IMR-90 (cell line): ENCODE data around the gene CYB5R2. TPM values are rescaled to one million over a fixed set of nuclear protein-coding genes. Genes with fewer than 3 reads are reported as not detected.
A peak's percentile ranks its signal among the peaks of the same experiment; 100 is the strongest.

ENCODE experiments used
- ATAC-seq: fragments of 200-7000 bp; cut with Tn5 transposase; 2 replicates; pipeline ENCODE4 v1.9.1; 2020; ENCODE audit warnings: low read depth, mild to moderate bottlenecking, moderate library complexity
- Bru-seq: library from RNA; stranded (reverse); fragments of 400-500 nt; gene quantifications from one replicate; lab custom pipeline; 2021; lab: Mats Ljungman, UMichigan
- BruChase-seq, 2 experiments: library from RNA; stranded (reverse); fragments of 400-500 nt; gene quantifications; one replicate each; lab custom pipeline; 2021; lab: Mats Ljungman, UMichigan
- BruUV-seq: library from RNA; stranded (reverse); fragments of 400-500 nt; replicated peaks from 2 replicates; lab custom pipeline; 2021; lab: Mats Ljungman, UMichigan
- CTCF ChIA-PET: fragments of 300-600 bp; formaldehyde crosslinking; extraction: SDS; loops from one replicate; lab custom pipeline; 2021; ENCODE audit warnings: antibody characterized with exemption; lab: Yijun Ruan, JAX
- POLR2A ChIA-PET: fragments of 300-600 bp; sonication (Branson Sonifier 250); formaldehyde crosslinking; loops from one replicate; lab custom pipeline; 2022; ENCODE audit warnings: antibody characterized with exemption; ENCODE audit not compliant: unreplicated experiment; lab: Charles Lee
- DNase-seq: peaks from one replicate; pipeline ENCODE4 v3.0.0; 2013
- H2AFZ ChIP-seq: replicated peaks from 2 replicates; pipeline ENCODE3; 2013; ENCODE audit warnings: low read length, mild to moderate bottlenecking; ENCODE audit not compliant: poor library complexity
- H2AK5ac ChIP-seq: 2 replicates; pipeline ENCODE4 v1.6.1; 2013; ENCODE audit warnings: low read depth, low read length, inconsistent platforms
- H2AK9ac ChIP-seq: replicated peaks from 2 replicates; pipeline ENCODE3; 2013; ENCODE audit warnings: mild to moderate bottlenecking, low read depth, low read length, moderate library complexity; ENCODE audit not compliant: poor library complexity
- H2BK120ac ChIP-seq: 2 replicates; pipeline ENCODE4 v1.6.1; 2013; ENCODE audit warnings: low read depth, low read length, inconsistent platforms
- H2BK15ac ChIP-seq: 3 replicates; pipeline ENCODE4 v1.6.1; 2013; ENCODE audit warnings: low read depth, low read length, inconsistent platforms
- H2BK20ac ChIP-seq: 2 replicates; pipeline ENCODE4 v1.6.1; 2013; ENCODE audit warnings: low read depth, mild to moderate bottlenecking, inconsistent platforms, low read length, moderate library complexity
- H2BK5ac ChIP-seq: 2 replicates; pipeline ENCODE4 v1.6.1; 2013; ENCODE audit warnings: mild to moderate bottlenecking, low read depth, low read length, inconsistent platforms; ENCODE audit not compliant: poor library complexity, severe bottlenecking
- H3K14ac ChIP-seq: replicated peaks from 2 replicates; pipeline ENCODE4 v1.6.1; 2013; ENCODE audit warnings: low read depth, low read length, inconsistent platforms
- H3K18ac ChIP-seq: 2 replicates; pipeline ENCODE4 v1.6.1; 2013; ENCODE audit warnings: low read depth, low read length, control low read depth
- H3K23ac ChIP-seq: 2 replicates; pipeline ENCODE4 v1.6.1; 2013; ENCODE audit warnings: low read depth, low read length, inconsistent platforms
- H3K27ac ChIP-seq: 2 replicates; pipeline ENCODE4 v1.5.1; 2013; ENCODE audit warnings: mild to moderate bottlenecking, control low read depth, low read length; ENCODE audit not compliant: insufficient read depth
- H3K27me3 ChIP-seq: 2 replicates; pipeline ENCODE4 v1.6.1; 2013; ENCODE audit warnings: low read length; ENCODE audit not compliant: control insufficient read depth, insufficient read depth
- H3K36me3 ChIP-seq: 2 replicates; pipeline ENCODE4 v1.6.1; 2013; ENCODE audit warnings: low read length, mixed read lengths; ENCODE audit not compliant: control insufficient read depth, insufficient read depth
- H3K4ac ChIP-seq: 2 replicates; pipeline ENCODE4 v1.6.1; 2013; ENCODE audit warnings: low read depth, low read length, inconsistent platforms
- H3K4me1 ChIP-seq: 2 replicates; pipeline ENCODE4 v1.6.1; 2013; ENCODE audit warnings: low read length, mixed read lengths; ENCODE audit not compliant: control insufficient read depth, insufficient read depth
- H3K4me2 ChIP-seq: 2 replicates; pipeline ENCODE4 v1.6.1; 2013; ENCODE audit warnings: low read depth, mild to moderate bottlenecking, control low read depth, low read length, moderate library complexity
- H3K4me3 ChIP-seq: 2 replicates; pipeline ENCODE4 v1.5.1; 2013; ENCODE audit warnings: low read depth, mild to moderate bottlenecking, control low read depth, low read length, moderate library complexity; ENCODE audit not compliant: insufficient read depth
- H3K56ac ChIP-seq: 2 replicates; pipeline ENCODE4 v1.6.1; 2013; ENCODE audit warnings: low read length, inconsistent platforms; ENCODE audit not compliant: insufficient read depth; ENCODE audit errors: extremely low read depth
- H3K79me1 ChIP-seq, 2 experiments: 2 replicates each; pipeline ENCODE4 v1.6.1; 2013; ENCODE audit warnings: low read length in 2 of 2, inconsistent platforms in 1 of 2, low read depth in 1 of 2
- H3K9ac ChIP-seq: 2 replicates; pipeline ENCODE4 v1.6.1; 2013; ENCODE audit warnings: low read depth, low read length, control low read depth
- H3K9me1 ChIP-seq: 2 replicates; pipeline ENCODE4 v1.6.1; 2013; ENCODE audit warnings: low read length, inconsistent platforms; ENCODE audit not compliant: insufficient read depth
- H3K9me3 ChIP-seq: 2 replicates; pipeline ENCODE4 v1.6.1; 2013; ENCODE audit warnings: low read length; ENCODE audit not compliant: control insufficient read depth, insufficient read depth
- H4K20me1 ChIP-seq: 2 replicates; pipeline ENCODE4 v1.6.1; 2013; ENCODE audit warnings: low read length, inconsistent platforms; ENCODE audit not compliant: insufficient read depth
- H4K5ac ChIP-seq: 2 replicates; pipeline ENCODE4 v1.6.1; 2013; ENCODE audit warnings: mild to moderate bottlenecking, low read depth, low read length, control low read depth
- H4K8ac ChIP-seq, 2 experiments: 2 replicates each; pipeline ENCODE4 v1.6.1; 2013; ENCODE audit warnings: low read depth in 2 of 2, low read length in 2 of 2, control low read depth in 1 of 2, inconsistent platforms in 1 of 2
- H4K91ac ChIP-seq: 2 replicates; pipeline ENCODE4 v1.6.1; 2013; ENCODE audit warnings: low read depth, low read length, inconsistent platforms; ENCODE audit not compliant: insufficient read depth
- RFX5 ChIP-seq: IDR thresholded peaks from 2 replicates; pipeline ENCODE4 v1.8.0; 2012; ENCODE audit warnings: low read depth, mild to moderate bottlenecking, low read length, moderate library complexity
- WGBS, 2 experiments: methylation state at CpG; one replicate each; pipeline versions ENCODE4 v1.1.5 to v1.1.7; 2013; ENCODE audit warnings: missing lambda C conversion rate in 2 of 2; ENCODE audit not compliant: insufficient read length in 1 of 2; ENCODE audit errors: extremely low coverage in 2 of 2; 5-methylcytosine and 5-hydroxymethylcytosine counted together
- dilution Hi-C: fragments of 300-500 bp; cut with HindIII; formaldehyde crosslinking; loops from one replicate; pipeline ENCODE4 v1.14.3; 2018; ENCODE audit warnings: low sequenced_read_pairs; ENCODE audit not compliant: unreplicated experiment
- in situ Hi-C: fragments of 300-500 bp; cut with MboI; formaldehyde crosslinking; loops from 3 replicates; pipeline ENCODE4 v1.14.3; 2019; ENCODE audit warnings: low sequenced_read_pairs, inconsistent platforms, mixed read lengths
- intact Hi-C: fragments of 100-400 bp; cut with micrococcal nuclease; formaldehyde crosslinking; loops from 2 replicates; pipeline ENCODE4 v1.10.0; 2022
- long read RNA-seq: library from polyadenylated mRNA; unstranded; transcript quantifications from one replicate; pipeline ENCODE4 v2.0.0, GENCODE V29; 2021; ENCODE audit not compliant: unreplicated experiment
- polyA plus RNA-seq, 3 experiments: library from polyadenylated mRNA; depleted of rRNA; stranded (reverse); fragments of >200 nt; gene quantifications; 2 replicates each; pipeline ENCODE4 v1.2.3, GENCODE V29; 2012; ENCODE audit warnings: low replicate concordance in 1 of 3
- total RNA-seq: library from RNA; depleted of rRNA; stranded (reverse); fragments of >200 nt; gene quantifications from 2 replicates; pipeline ENCODE4 v1.2.3, GENCODE V29; 2012; rRNA removed

CYB5R2 gene
- total RNA-seq, result 3.9 and 4.7 TPM in 2 replicates
- polyA plus RNA-seq (2012; rRNA removed), result 3.9 and 4.5 TPM in 2 replicates
- polyA plus RNA-seq (2012; cell fraction: cytosol; rRNA removed), result 1.4 and 2.5 TPM in 2 replicates
- polyA plus RNA-seq (2012; cell fraction: nucleus; rRNA removed; ENCODE audit: low replicate concordance), result 3.1 and 7.8 TPM in 2 replicates
- percentile 22 among the genes with signal in this experiment for Bru-seq, nascent RNA
- BruChase-seq, experiment 1, labeled RNA remaining after a 6-hour chase, result percentile 16 among the genes with signal in this experiment
- BruChase-seq, experiment 2, labeled RNA remaining after a 2-hour chase, result percentile 15 among the genes with signal in this experiment
- long read RNA-seq, result 0 reads

DNA sequence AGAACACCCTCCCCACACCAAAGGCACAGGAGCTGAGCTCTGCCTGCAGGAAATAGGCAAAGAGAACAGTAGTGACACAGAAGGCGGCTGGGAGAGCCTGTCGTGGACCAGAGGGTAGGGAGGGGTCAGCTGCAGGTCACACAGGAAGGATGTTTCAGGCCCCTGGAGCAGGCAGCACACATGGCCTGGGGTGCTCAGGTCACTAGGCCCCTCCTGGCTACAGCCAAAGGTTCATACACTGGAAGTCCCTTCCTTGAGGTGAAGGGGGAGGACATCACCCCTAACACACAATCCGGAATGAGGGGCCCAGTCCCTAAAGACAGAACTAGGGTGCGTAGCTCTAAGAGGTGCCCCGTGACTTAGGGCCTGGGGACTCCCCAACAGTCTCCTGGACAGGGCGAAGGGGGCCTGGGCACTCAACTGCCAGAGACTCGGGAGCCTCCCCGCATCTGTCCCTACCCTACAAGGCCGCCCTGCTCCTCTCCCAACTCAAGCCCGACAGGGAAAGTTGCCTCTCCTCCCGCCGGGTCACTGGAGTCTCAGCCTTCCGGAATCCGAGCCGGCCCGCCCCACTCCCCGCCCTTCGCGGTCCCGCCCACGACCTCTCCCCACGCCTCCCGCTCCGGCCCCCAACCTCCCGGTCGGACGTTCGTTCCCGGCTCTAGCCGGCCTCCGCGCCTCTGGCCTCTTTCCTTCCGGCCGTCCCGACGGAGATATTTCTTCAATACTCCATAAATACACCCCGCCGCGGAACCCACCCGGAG, at the start of gene CYB5R2:
Gene CYB5R2 (minus strand): TSS at position 541 of the 764 bp plus-strand sequence. CDS start 675 bp downstream, outside the sequence.
- WGBS, 2 experiments, result 13% methylated on average over 12 of the region's 40 CpGs; no CpG with 5 or more reads in 1 of the 2 experiments
- intact Hi-C loops, result loop anchor here (10.0 kb wide), 1 partner anchor 422 kb away; no protein-coding TSS in a partner anchor
- H3K27me3 ChIP-seq, result peaks cover 12% of the 10 kb centered on the region
- H2AK5ac ChIP-seq, result peak within 1 kb of the TSS; percentile 7; the same call in 1 of the 2 replicates
- H4K91ac ChIP-seq, result peak within 1 kb of the TSS; percentile 32; the same call in 1 of the 2 replicates
- peak within 1 kb of the TSS; percentile 62; the same call in 1 of the 2 replicates for H3K9ac ChIP-seq
- dilution Hi-C loops, result no loop called here
- peak within 1 kb of the TSS; percentile 48; the same call in 1 of the 2 replicates for H3K4me2 ChIP-seq
- H3K27ac ChIP-seq, result no peak within 1 kb of the TSS; the same call in 1 of the 2 replicates
- no peaks in the 10 kb centered on the region for H3K4me1 ChIP-seq
- H2BK20ac ChIP-seq, result no peak within 1 kb of the TSS
- peak within 1 kb of the TSS; percentile 12; the same call in 1 of the 2 replicates for H4K5ac ChIP-seq
- no peak within 1 kb of the TSS for H3K14ac ChIP-seq
- H3K36me3 ChIP-seq, result no peaks in the 10 kb centered on the region
- TF ChIP-seq RFX5, result no peak
- no peak within 1 kb of the TSS for H2BK5ac ChIP-seq
- H4K20me1 ChIP-seq, result no peaks in the 10 kb centered on the region
- H3K4me3 ChIP-seq, result peak within 1 kb of the TSS; percentile 35
- H3K23ac ChIP-seq, result peak within 1 kb of the TSS; percentile 67
- H2BK15ac ChIP-seq, result no peak within 1 kb of the TSS
- peak within 1 kb of the TSS; percentile 74 to 96; a peak in 3 of 4 replicates for H4K8ac ChIP-seq
- no peaks in the 10 kb centered on the region for H3K79me1 ChIP-seq
- CTCF ChIA-PET, result no interaction called here
- in situ Hi-C loops, result no loop called here
- DNase-seq (peak; percentile 5), ATAC-seq (peak; percentile 85)
- H3K9me3 ChIP-seq, result no peaks in the 10 kb centered on the region
- H2AK9ac ChIP-seq, result peak within 1 kb of the TSS; percentile 57
- no peak within 1 kb of the TSS for H3K18ac ChIP-seq
- BruUV-seq, result no TSS peak
- no peak within 1 kb of the TSS for H3K56ac ChIP-seq
- POLR2A ChIA-PET, result no interaction called here
- peak within 1 kb of the TSS; percentile 22 for H3K4ac ChIP-seq
- H3K9me1 ChIP-seq, result no peaks in the 10 kb centered on the region
- peak within 1 kb of the TSS; percentile 76 for H2AFZ ChIP-seq
- no peak within 1 kb of the TSS for H2BK120ac ChIP-seq
